Measurements from ENCODE around the gene MBTD1.

DNA sequence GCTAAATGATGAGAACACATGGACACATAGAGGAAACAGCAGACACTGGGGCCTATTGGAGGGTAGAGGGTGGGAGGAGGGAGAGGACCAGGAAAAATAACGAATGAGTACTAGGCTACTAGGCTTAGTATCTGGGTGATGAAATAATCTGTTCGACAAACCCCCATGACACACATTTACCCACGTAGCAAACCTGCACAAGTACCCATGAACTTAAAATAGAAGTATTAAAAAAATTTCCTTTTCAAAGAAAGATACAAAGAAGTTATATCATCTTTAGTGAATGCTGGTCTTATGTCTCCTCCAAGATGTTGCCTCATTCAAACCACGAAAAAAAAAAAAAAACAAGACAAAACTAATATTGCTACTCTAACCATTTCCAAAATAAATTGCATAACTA is 31.7 kb downstream of the MBTD1 start:
- TF ChIP-seq, protein P1, sequence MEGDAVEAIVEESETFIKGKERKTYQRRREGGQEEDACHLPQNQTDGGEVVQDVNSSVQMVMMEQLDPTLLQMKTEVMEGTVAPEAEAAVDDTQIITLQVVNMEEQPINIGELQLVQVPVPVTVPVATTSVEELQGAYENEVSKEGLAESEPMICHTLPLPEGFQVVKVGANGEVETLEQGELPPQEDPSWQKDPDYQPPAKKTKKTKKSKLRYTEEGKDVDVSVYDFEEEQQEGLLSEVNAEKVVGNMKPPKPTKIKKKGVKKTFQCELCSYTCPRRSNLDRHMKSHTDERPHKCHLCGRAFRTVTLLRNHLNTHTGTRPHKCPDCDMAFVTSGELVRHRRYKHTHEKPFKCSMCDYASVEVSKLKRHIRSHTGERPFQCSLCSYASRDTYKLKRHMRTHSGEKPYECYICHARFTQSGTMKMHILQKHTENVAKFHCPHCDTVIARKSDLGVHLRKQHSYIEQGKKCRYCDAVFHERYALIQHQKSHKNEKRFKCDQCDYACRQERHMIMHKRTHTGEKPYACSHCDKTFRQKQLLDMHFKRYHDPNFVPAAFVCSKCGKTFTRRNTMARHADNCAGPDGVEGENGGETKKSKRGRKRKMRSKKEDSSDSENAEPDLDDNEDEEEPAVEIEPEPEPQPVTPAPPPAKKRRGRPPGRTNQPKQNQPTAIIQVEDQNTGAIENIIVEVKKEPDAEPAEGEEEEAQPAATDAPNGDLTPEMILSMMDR (IDR thresholded peaks at IDR 0.05; ENCODE audit: poor library complexity), result no peak
- TF ChIP-seq EZH2phosphoT487 (IDR thresholded peaks at IDR 0.05; ENCODE audit: low read depth, severe bottlenecking, unreplicated experiment), result no peak
- TF ChIP-seq EZH2 (IDR thresholded peaks at IDR 0.05; ENCODE audit: borderline replicate concordance), result no peak

All from hepatocyte (in vitro differentiated cells).